Uterus (tissue), 2 donors: ENCODE measurements around the gene PSENEN.

Experiments used
- CTCF ChIP-seq, 4 experiments: fragments of 200-600 bp in 2 of 4; fragments of 450-650 bp in 2 of 4; sonication (generic) in 2 of 4; IDR thresholded peaks; one replicate each; pipeline ENCODE4 v1.5.1; 2016 to 2019; ENCODE audit warnings: antibody characterized with exemption in 4 of 4, mild to moderate bottlenecking in 2 of 4, moderate library complexity in 1 of 4
- POLR2A ChIP-seq, 2 donors: fragments of 450-650 bp; IDR thresholded peaks; one replicate each; pipeline ENCODE4 v1.6.1; 2016; ENCODE audit warnings: antibody characterized with exemption in 2 of 2, mild to moderate bottlenecking in 1 of 2, moderate library complexity in 1 of 2

GRCh38 chr19:35746087-35746462, 624 bp downstream of the PSENEN start:
- TF ChIP-seq POLR2A (IDR thresholded peaks at IDR 0.05) (no peak), CTCF (IDR thresholded peaks at IDR 0.05) (no peak)
